ENCODE data around the gene RNF217.
"Not testable (repeated sequence)": the region's sequence is repeated elsewhere in the genome, so short reads cannot be mapped to it uniquely, and the experiment has no call there.

RNF217 gene

GRCh38 chr6:125015152-125015551 is 52.9 kb downstream of the RNF217 start:
- Mint-ChIP-seq H3K4me3 (no peak overlapping the region), H3K27ac (ENCODE audit: low read depth) (no peak overlapping the region), H3K4me1 (no peaks in the 10 kb centered on the region), H3K9me3 (no peaks in the 10 kb centered on the region), H3K27me3 (peaks cover 8% of the 10 kb centered on the region), H3K36me3 (ENCODE audit: insufficient read depth) (no peaks in the 10 kb centered on the region)
- DNase-seq (ENCODE audit: low spot score in 2 of 2) (no peak), ATAC-seq (replicated peaks; ENCODE audit: extremely low read depth, poor library complexity, severe bottlenecking) (no peak)

DNA sequence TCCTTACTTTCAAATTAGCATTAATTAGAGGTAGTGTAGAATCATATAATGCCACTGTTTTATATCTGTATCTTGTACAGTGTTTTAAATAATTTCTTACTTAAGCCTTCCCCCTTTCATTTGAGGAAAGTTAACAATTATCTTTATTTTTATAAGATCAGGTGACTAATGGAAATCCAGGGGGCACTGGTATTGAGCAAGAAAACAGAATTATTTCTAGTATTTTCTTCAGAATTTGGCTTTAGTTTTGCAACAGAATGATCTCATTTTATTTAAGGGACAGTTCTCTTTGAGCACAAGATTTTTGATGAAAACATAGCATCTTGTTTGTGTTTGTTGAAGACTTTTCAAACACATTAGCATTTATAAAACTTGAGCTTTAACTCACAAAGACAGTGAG is 55.9 kb downstream of the RNF217 start:
- peaks cover 8% of the 10 kb centered on the region for H3K27me3 Mint-ChIP-seq
- no peak overlapping the region for H3K4me3 Mint-ChIP-seq
- no peak for ATAC-seq (replicated peaks; ENCODE audit: extremely low read depth, poor library complexity, severe bottlenecking)
- H3K36me3 Mint-ChIP-seq (ENCODE audit: insufficient read depth): no peaks in the 10 kb centered on the region
- H3K27ac Mint-ChIP-seq (ENCODE audit: low read depth): no peak overlapping the region
- no peaks in the 10 kb centered on the region for H3K4me1 Mint-ChIP-seq
- no peak for DNase-seq (ENCODE audit: low spot score in 2 of 2)
- H3K9me3 Mint-ChIP-seq: no peaks in the 10 kb centered on the region

- peaks cover 8% of the 10 kb centered on the region for H3K27me3 Mint-ChIP-seq
- H3K36me3 Mint-ChIP-seq (ENCODE audit: insufficient read depth): no peaks in the 10 kb centered on the region
- H3K4me1 Mint-ChIP-seq: no peaks in the 10 kb centered on the region
- H3K4me3 Mint-ChIP-seq: no peak overlapping the region
- no peaks in the 10 kb centered on the region for H3K9me3 Mint-ChIP-seq
- no peak overlapping the region for H3K27ac Mint-ChIP-seq (ENCODE audit: low read depth)
- DNase-seq (ENCODE audit: low spot score in 2 of 2) (no peak), ATAC-seq (replicated peaks; ENCODE audit: extremely low read depth, poor library complexity, severe bottlenecking) (no peak)
Observed at GRCh38 chr6:125019281-125019680, 57.0 kb downstream of the RNF217 start.

- H3K27ac Mint-ChIP-seq (ENCODE audit: low read depth): no peak overlapping the region
- ATAC-seq (replicated peaks; ENCODE audit: extremely low read depth, poor library complexity, severe bottlenecking) (no peak), DNase-seq (ENCODE audit: low spot score in 2 of 2) (no peak)
- no peaks in the 10 kb centered on the region for H3K9me3 Mint-ChIP-seq
- H3K36me3 Mint-ChIP-seq (ENCODE audit: insufficient read depth): no peaks in the 10 kb centered on the region
- no peak overlapping the region for H3K4me3 Mint-ChIP-seq
- peaks cover 8% of the 10 kb centered on the region for H3K27me3 Mint-ChIP-seq
- H3K4me1 Mint-ChIP-seq: no peaks in the 10 kb centered on the region
Observed at GRCh38 chr6:125019918-125020317, 57.7 kb downstream of the RNF217 start.

DNA sequence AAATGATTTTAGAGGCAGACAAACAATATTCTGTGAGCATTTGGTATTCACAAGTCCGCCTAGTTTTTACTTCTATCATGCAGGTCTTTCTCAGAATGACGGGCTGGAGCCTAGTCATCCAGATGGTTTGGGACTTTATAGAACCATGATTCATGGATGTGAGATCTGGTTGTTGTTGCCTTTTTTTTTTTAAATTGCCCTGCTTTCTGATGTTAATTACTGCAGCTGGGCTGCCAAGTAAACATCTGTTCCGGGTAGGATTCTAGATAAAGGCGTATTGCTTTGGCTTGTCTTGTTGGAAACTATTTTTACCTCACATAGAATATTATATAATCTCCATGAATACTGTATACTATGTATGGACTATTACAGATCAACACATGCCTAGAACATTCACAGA is 58.1 kb downstream of the RNF217 start:
- no peak for ATAC-seq (replicated peaks; ENCODE audit: extremely low read depth, poor library complexity, severe bottlenecking)
- no peak overlapping the region for H3K27ac Mint-ChIP-seq (ENCODE audit: low read depth)

GRCh38 chr6:125022391-125022989 is 60.3 kb downstream of the RNF217 start:
- H3K27me3 Mint-ChIP-seq: no peaks in the 10 kb centered on the region

More for the DNA sequence above, 58.1 kb downstream of the RNF217 start:
- H3K9me3 Mint-ChIP-seq: no peaks in the 10 kb centered on the region
- DNase-seq (ENCODE audit: low spot score in 2 of 2): no peak
- no peaks in the 10 kb centered on the region for H3K4me1 Mint-ChIP-seq
- H3K27me3 Mint-ChIP-seq: peaks cover 8% of the 10 kb centered on the region
- H3K4me3 Mint-ChIP-seq: no peak overlapping the region
- H3K36me3 Mint-ChIP-seq (ENCODE audit: insufficient read depth): no peaks in the 10 kb centered on the region

GRCh38 chr6:125025164-125025854 is 63.1 kb downstream of the RNF217 start:
- Mint-ChIP-seq H3K36me3 (ENCODE audit: insufficient read depth) (no peaks in the 10 kb centered on the region), H3K9me3 (no peaks in the 10 kb centered on the region), H3K4me3 (no peak overlapping the region), H3K4me1 (no peaks in the 10 kb centered on the region), H3K27me3 (no peaks in the 10 kb centered on the region), H3K27ac (ENCODE audit: low read depth) (no peak overlapping the region)
- ATAC-seq (replicated peaks; ENCODE audit: extremely low read depth, poor library complexity, severe bottlenecking) (no peak), DNase-seq (ENCODE audit: low spot score in 2 of 2) (no peak)

More at GRCh38 chr6:125022391-125022989, 60.3 kb downstream of the RNF217 start:
- Mint-ChIP-seq H3K4me3 (no peak overlapping the region), H3K27ac (ENCODE audit: low read depth) (no peak overlapping the region), H3K4me1 (no peaks in the 10 kb centered on the region), H3K9me3 (no peaks in the 10 kb centered on the region), H3K36me3 (ENCODE audit: insufficient read depth) (no peaks in the 10 kb centered on the region)
- ATAC-seq (replicated peaks; ENCODE audit: extremely low read depth, poor library complexity, severe bottlenecking) (no peak), DNase-seq (ENCODE audit: low spot score in 2 of 2) (no peak)

GRCh38 chr6:125027287-125027686 is 65.0 kb downstream of the RNF217 start:
- H3K4me3 Mint-ChIP-seq: no peak overlapping the region
- H3K9me3 Mint-ChIP-seq: peaks cover 5% of the 10 kb centered on the region
- no peaks in the 10 kb centered on the region for H3K36me3 Mint-ChIP-seq (ENCODE audit: insufficient read depth)
- H3K27me3 Mint-ChIP-seq: no peaks in the 10 kb centered on the region
- no peak for ATAC-seq (replicated peaks; ENCODE audit: extremely low read depth, poor library complexity, severe bottlenecking)
- DNase-seq (ENCODE audit: low spot score in 2 of 2): no peak
- no peak overlapping the region for H3K27ac Mint-ChIP-seq (ENCODE audit: low read depth)
- H3K4me1 Mint-ChIP-seq: no peaks in the 10 kb centered on the region

GRCh38 chr6:125030969-125031368 is 68.7 kb downstream of the RNF217 start:
- no peak overlapping the region for H3K4me3 Mint-ChIP-seq
- no peak overlapping the region for H3K27ac Mint-ChIP-seq (ENCODE audit: low read depth)
- DNase-seq (ENCODE audit: low spot score in 2 of 2) (no peak), ATAC-seq (replicated peaks; ENCODE audit: extremely low read depth, poor library complexity, severe bottlenecking) (no peak)
- no peaks in the 10 kb centered on the region for H3K4me1 Mint-ChIP-seq
- no peaks in the 10 kb centered on the region for H3K27me3 Mint-ChIP-seq
- peaks cover 5% of the 10 kb centered on the region for H3K9me3 Mint-ChIP-seq
- no peaks in the 10 kb centered on the region for H3K36me3 Mint-ChIP-seq (ENCODE audit: insufficient read depth)

GRCh38 chr6:125031385-125031784 is 69.1 kb downstream of the RNF217 start:
- DNase-seq (ENCODE audit: low spot score in 2 of 2): no peak
- H3K9me3 Mint-ChIP-seq: peaks cover 5% of the 10 kb centered on the region
- H3K36me3 Mint-ChIP-seq (ENCODE audit: insufficient read depth): no peaks in the 10 kb centered on the region
- no peaks in the 10 kb centered on the region for H3K4me1 Mint-ChIP-seq
- H3K27me3 Mint-ChIP-seq: no peaks in the 10 kb centered on the region
- ATAC-seq (replicated peaks; ENCODE audit: extremely low read depth, poor library complexity, severe bottlenecking): no peak
- no peak overlapping the region for H3K27ac Mint-ChIP-seq (ENCODE audit: low read depth)
- no peak overlapping the region for H3K4me3 Mint-ChIP-seq

GRCh38 chr6:125034929-125035328 is 72.7 kb downstream of the RNF217 start:
- H3K36me3 Mint-ChIP-seq (ENCODE audit: insufficient read depth); H3K4me3 Mint-ChIP-seq; H3K27me3 Mint-ChIP-seq; H3K27ac Mint-ChIP-seq (ENCODE audit: low read depth); DNase-seq (ENCODE audit: low spot score in 2 of 2); ATAC-seq (replicated peaks; ENCODE audit: extremely low read depth, poor library complexity, severe bottlenecking); H3K9me3 Mint-ChIP-seq; H3K4me1 Mint-ChIP-seq: not testable (repeated sequence)

- not testable (repeated sequence) for H3K4me1 Mint-ChIP-seq; H3K27ac Mint-ChIP-seq (ENCODE audit: low read depth); H3K9me3 Mint-ChIP-seq; H3K27me3 Mint-ChIP-seq; ATAC-seq (replicated peaks; ENCODE audit: extremely low read depth, poor library complexity, severe bottlenecking); H3K4me3 Mint-ChIP-seq; H3K36me3 Mint-ChIP-seq (ENCODE audit: insufficient read depth); DNase-seq (ENCODE audit: low spot score in 2 of 2)
Observed at GRCh38 chr6:125036486-125036885, 74.2 kb downstream of the RNF217 start.

GRCh38 chr6:125037827-125038226 is 75.6 kb downstream of the RNF217 start:
- Mint-ChIP-seq H3K27ac (ENCODE audit: low read depth) (no peak overlapping the region), H3K27me3 (no peaks in the 10 kb centered on the region), H3K9me3 (no peaks in the 10 kb centered on the region), H3K36me3 (ENCODE audit: insufficient read depth) (no peaks in the 10 kb centered on the region), H3K4me3 (no peak overlapping the region), H3K4me1 (no peaks in the 10 kb centered on the region)
- no peak for ATAC-seq (replicated peaks; ENCODE audit: extremely low read depth, poor library complexity, severe bottlenecking)
- DNase-seq (ENCODE audit: low spot score in 2 of 2): no peak

All from central memory CD8-positive, alpha-beta T cell (primary cell).